ENCODE data around the gene MMAB.

Gene MMAB

DNA sequence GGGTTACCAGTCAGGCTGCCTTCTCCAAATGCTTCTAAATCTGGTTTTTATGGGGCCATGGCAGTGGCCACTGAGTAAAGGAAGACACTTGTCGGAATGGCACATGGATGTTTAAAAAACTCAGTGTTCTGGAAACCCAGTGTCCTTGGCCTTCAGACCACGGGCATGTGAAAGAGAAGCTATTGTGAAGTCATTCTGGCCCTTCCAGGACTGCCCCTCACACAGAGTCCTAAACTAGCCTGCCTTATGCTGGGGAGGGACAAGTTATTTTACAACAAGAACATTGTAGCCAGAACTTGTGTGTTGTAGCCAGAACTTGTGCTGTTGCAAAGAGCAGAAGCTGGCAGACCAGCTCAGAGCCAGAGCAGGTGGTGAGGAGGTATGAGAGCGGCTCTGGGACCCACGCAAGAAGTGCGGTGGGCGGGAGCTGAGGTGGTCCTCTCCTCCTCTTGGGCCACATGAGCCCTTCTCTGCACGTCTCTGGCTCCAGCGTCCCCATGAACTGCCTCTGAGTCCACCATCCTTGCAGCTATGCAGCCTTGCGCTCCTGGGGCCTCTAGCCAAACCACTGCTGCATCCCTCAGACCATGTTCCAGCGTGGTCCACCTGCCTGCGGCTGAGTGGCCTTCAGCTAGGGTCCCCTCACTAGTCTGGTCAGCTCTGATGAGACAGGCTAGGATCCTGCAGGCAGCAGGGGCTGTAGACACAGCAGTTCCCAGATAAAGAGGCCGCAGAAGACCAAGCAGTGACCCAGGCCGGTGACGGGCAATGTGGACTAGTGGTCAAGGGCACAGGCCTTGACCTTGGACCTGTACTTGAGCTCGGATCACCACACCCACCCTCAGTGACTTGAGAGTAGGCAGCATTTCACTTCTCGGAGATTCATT is 32.5 kb downstream of the MMAB start:
- in situ Hi-C loops (cut with MboI; ENCODE audit: low sequenced_read_pairs) = no loop called here

- in situ Hi-C loops (cut with MboI; ENCODE audit: low sequenced_read_pairs) = no loop called here
Observed at GRCh38 chr12:109539508-109539907, 33.8 kb downstream of the MMAB start.

DNA sequence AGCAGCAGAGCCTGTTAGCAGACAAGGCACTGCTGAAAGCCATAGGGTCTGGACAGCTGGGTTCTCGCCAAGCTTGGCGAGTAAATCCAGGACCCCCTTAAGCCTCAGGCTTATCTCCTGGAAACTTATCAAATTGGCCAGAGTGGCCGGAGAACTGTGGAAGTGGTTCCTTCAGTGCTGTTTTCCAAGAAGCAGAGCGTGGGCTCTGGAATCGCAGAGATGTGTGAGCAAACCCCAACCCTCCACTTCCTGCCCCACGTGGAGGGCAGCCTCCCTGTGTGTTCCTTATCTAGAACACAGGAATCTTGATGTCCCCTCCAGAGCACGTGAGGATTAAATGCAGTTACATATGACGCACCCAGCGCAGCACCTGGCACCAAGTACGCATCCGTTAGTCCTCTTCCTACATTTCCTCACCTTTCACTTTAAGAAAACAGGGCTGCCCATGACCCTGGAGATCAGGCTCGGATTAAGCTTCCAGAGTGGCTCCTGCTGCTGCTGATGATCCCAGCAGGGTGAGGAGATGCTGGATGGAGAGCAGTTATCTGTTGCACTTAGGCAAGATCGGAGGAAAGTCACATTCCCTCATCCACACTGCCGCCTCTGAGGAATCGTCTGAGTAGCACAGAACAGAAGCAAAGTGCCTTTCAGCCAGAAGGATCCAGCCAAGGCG is 35.0 kb downstream of the MMAB start:
- in situ Hi-C loops (cut with MboI; ENCODE audit: low sequenced_read_pairs) = no loop called here

GRCh38 chr12:109537136-109537535 is 36.2 kb downstream of the MMAB start:
- in situ Hi-C loops (cut with MboI; ENCODE audit: low sequenced_read_pairs) = no loop called here

DNA sequence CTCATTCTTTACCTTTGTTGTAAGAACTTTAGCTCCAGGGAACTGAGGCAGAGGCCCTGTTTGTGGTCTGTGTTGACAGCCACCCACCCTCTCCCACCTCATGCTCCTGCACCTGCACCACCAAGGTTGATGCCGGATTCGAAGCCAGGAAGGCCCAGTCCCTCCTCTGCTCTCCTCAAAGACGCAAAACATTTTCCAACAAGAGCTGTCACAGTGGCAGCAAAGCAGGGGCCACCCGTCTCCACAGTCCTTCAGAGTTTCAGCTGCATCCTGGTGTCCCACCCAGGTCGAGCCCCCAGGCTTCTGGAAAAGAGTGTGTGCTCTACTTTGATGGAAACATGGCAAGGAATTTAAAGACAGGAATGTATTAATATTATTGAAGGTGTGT is 37.4 kb downstream of the MMAB start:
- in situ Hi-C loops (cut with MboI; ENCODE audit: low sequenced_read_pairs) = no loop called here

- in situ Hi-C loops (cut with MboI; ENCODE audit: low sequenced_read_pairs) = no loop called here
Observed at GRCh38 chr12:109535231-109535862, 38.0 kb downstream of the MMAB start.

- in situ Hi-C loops (cut with MboI; ENCODE audit: low sequenced_read_pairs) = no loop called here
Observed at GRCh38 chr12:109534456-109534855, 38.8 kb downstream of the MMAB start.

GRCh38 chr12:109533487-109533740 is 39.9 kb downstream of the MMAB start:
- in situ Hi-C loops (cut with MboI; ENCODE audit: low sequenced_read_pairs) = no loop called here

GRCh38 chr12:109532721-109533486 is 40.4 kb downstream of the MMAB start:
- in situ Hi-C loops (cut with MboI; ENCODE audit: low sequenced_read_pairs) = no loop called here

DNA sequence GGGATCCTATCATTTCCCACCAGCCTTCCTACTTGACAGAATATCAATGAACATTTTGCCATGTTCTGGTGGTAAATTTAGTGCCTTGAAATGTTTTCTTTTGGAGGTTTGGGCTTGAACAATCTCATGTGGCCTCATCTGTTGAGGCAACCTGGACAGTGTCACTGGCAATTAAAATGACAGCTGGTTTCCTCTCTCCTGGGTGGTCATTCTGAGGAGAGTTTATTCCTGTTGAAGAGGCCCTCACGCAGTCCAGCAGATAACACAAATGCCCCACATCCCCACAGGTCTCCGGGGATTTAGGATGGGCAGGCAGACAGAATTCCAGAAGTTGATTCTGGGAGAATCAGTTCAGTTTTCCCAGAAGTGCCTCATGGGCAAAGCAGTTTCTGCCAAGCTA is 41.9 kb downstream of the MMAB start:
- in situ Hi-C loops (cut with MboI; ENCODE audit: low sequenced_read_pairs) = no loop called here

GRCh38 chr12:109529691-109530640 is 43.3 kb downstream of the MMAB start:
- in situ Hi-C loops (cut with MboI; ENCODE audit: low sequenced_read_pairs) = no loop called here

- in situ Hi-C loops (cut with MboI; ENCODE audit: low sequenced_read_pairs) = no loop called here
Observed at GRCh38 chr12:109527489-109528123, 45.7 kb downstream of the MMAB start.

- in situ Hi-C loops (cut with MboI; ENCODE audit: low sequenced_read_pairs) = no loop called here
Observed at GRCh38 chr12:109525279-109525585, 48.1 kb downstream of the MMAB start.

DNA sequence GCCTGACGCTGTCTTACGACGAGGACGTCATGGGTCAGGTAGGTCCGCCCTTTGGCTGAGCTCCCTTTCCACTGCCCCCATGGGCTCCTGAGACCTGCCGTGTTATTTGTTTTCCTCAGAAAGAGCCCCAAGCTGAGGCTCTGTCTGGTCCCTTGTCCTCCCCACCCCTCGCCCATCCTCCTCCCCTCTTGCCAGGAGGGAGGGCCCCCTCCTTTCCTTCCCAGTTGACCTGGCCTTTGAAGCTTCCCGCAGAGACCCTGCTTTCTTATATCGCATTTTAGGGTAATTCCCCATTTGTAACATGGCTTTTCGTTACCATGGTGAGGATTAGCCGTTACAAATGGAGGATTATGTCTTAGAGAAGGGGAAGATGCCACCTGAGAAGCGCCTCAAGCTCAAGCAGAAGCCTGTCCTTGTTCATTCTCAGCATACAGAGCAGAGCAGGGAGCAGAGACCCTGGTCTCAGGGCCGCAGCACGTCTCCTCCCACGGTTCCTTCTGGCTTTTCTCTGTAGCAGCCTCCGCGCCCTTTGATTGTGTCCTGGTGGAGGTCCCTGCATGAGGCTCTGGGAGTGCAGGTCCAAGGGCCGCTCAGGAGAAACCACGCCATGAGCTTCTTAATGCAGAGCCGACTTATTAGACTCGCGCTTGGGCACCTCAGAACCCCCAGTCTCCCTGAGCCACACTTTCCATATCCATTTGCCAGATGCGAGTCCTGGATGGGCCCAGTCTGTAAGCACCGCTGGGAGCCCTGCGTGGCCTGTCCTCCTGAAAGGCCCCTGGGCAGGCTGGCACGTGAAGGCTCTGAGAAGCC is 48.6 kb downstream of the MMAB start:
- in situ Hi-C loops (cut with MboI; ENCODE audit: low sequenced_read_pairs) = no loop called here

DNA sequence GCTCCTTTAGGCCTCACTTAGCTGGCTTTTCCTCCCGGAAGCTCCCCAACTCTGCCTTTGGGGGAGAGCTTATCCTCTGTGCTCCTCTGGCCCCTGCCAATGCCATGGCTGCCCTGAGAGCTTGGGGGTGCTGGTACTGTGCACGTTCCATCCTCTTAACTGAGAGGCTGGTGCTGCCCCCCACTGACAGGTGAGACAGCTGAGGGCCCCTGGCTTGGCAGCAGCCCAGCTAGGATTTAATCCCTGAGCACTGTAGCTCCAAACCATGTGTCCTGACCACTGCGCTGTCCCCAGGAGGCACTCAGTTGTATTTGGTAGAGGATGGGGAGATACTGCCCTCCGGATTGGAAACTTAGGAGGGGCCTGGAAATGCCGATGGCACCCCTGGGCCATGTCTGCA is 49.8 kb downstream of the MMAB start:
- in situ Hi-C loops (cut with MboI; ENCODE audit: low sequenced_read_pairs) = no loop called here

- in situ Hi-C loops (cut with MboI; ENCODE audit: low sequenced_read_pairs) = no loop called here
Observed at GRCh38 chr12:109523071-109523470, 50.2 kb downstream of the MMAB start.

- in situ Hi-C loops (cut with MboI; ENCODE audit: low sequenced_read_pairs) = no loop called here
Observed at GRCh38 chr12:109521831-109522230, 51.5 kb downstream of the MMAB start.

GRCh38 chr12:109519787-109520186 is 53.5 kb downstream of the MMAB start:
- in situ Hi-C loops (cut with MboI; ENCODE audit: low sequenced_read_pairs) = no loop called here
